ENCODE results near the gene CILP.

The CILP gene

DNA sequence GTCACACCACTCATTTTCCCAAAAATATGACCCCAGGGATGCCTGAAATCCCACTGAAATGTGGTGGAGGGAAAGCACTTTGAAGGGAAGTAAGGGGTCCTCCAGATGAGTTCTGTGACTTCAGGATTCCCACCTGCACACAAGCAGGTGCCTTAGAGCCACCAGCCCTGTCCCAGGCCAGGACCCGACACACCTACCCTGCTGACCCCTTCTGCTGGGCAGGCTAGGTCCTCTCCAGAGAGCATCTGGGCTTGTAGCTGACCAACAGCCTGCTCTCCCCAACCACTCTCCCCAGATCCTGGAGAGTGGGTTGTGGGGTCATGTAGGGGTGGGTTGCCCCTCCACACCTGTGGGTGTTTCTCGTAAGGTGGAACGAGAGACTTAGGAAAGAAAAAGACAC, 14.9 kb upstream of the CILP start:
- no peaks in the 10 kb centered on the region for H3K9me3 ChIP-seq (ENCODE audit: control insufficient read depth in 2 of 2, low read length in 2 of 2)
- no peaks in the 10 kb centered on the region for H3K27me3 ChIP-seq (ENCODE audit: control insufficient read depth in 2 of 2, insufficient read depth in 2 of 2, low read length in 2 of 2)
- no peak overlapping the region for H3K27ac ChIP-seq (ENCODE audit: low read depth in 2 of 2, low read length in 2 of 2)
- H3K36me3 ChIP-seq (ENCODE audit: control insufficient read depth in 2 of 2, insufficient read depth in 2 of 2, low read length in 2 of 2) = no peaks in the 10 kb centered on the region
- H3K9ac ChIP-seq (ENCODE audit: low read depth in 1 of 2, low read length in 2 of 2) = no peak overlapping the region
- H3K4me3 ChIP-seq (ENCODE audit: low read length in 2 of 2) = no peak overlapping the region
- H3K4me1 ChIP-seq (ENCODE audit: control insufficient read depth in 2 of 2, insufficient read depth in 2 of 2, low read length in 2 of 2) = no peaks in the 10 kb centered on the region

DNA sequence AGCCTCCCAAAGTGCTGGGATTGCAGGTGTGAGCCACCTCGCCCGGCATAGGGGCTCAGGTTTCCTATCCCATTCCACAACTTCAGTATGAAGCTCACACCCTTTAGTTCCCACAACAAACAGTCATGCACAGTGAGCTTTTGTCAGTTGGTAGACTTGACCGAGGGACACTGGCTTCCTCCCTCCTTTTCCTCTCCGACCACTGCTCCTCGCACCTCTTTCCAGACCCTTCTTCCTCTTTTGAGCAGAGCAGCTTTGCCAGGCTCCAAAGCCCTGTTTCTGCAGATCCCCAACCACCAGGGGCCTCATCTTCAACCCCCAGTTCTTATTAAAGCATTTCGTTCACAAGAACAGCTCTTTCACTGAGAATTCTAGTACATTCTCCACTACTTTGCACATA, 12.7 kb upstream of the CILP start:
- Histone ChIP-seq H3K9ac (ENCODE audit: low read depth in 1 of 2, low read length in 2 of 2) (no peak overlapping the region), H3K27me3 (ENCODE audit: control insufficient read depth in 2 of 2, insufficient read depth in 2 of 2, low read length in 2 of 2) (no peaks in the 10 kb centered on the region), H3K4me3 (ENCODE audit: low read length in 2 of 2) (no peak overlapping the region), H3K36me3 (ENCODE audit: control insufficient read depth in 2 of 2, insufficient read depth in 2 of 2, low read length in 2 of 2) (no peaks in the 10 kb centered on the region), H3K4me1 (ENCODE audit: control insufficient read depth in 2 of 2, insufficient read depth in 2 of 2, low read length in 2 of 2) (no peaks in the 10 kb centered on the region), H3K9me3 (ENCODE audit: control insufficient read depth in 2 of 2, low read length in 2 of 2) (no peaks in the 10 kb centered on the region), H3K27ac (ENCODE audit: low read depth in 2 of 2, low read length in 2 of 2) (no peak overlapping the region)

DNA sequence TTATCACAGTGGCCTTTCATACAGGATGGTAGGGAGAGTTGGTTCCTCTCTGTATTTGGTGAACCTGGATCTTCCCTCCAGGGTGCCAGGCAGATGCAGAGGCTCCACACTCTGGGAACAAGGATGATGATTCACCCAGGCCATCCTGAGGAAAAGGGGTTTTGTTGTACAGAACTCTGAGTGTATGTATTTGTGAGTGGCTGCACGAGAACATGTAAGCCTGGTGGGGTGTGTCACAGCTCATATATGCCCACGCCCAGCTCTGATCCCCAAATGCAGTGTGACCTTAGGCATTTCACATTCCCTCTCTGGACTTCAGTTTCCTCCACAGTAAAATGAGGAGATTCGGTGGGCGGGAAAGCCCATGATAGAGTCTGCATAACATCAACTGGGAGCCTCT, 11.6 kb upstream of the CILP start:
- Histone ChIP-seq H3K27ac (ENCODE audit: low read depth in 2 of 2, low read length in 2 of 2) (no peak overlapping the region), H3K36me3 (ENCODE audit: control insufficient read depth in 2 of 2, insufficient read depth in 2 of 2, low read length in 2 of 2) (no peaks in the 10 kb centered on the region), H3K27me3 (ENCODE audit: control insufficient read depth in 2 of 2, insufficient read depth in 2 of 2, low read length in 2 of 2) (no peaks in the 10 kb centered on the region), H3K9ac (ENCODE audit: low read depth in 1 of 2, low read length in 2 of 2) (no peak overlapping the region), H3K4me3 (ENCODE audit: low read length in 2 of 2) (no peak overlapping the region), H3K4me1 (ENCODE audit: control insufficient read depth in 2 of 2, insufficient read depth in 2 of 2, low read length in 2 of 2) (no peaks in the 10 kb centered on the region), H3K9me3 (ENCODE audit: control insufficient read depth in 2 of 2, low read length in 2 of 2) (no peaks in the 10 kb centered on the region)

DNA sequence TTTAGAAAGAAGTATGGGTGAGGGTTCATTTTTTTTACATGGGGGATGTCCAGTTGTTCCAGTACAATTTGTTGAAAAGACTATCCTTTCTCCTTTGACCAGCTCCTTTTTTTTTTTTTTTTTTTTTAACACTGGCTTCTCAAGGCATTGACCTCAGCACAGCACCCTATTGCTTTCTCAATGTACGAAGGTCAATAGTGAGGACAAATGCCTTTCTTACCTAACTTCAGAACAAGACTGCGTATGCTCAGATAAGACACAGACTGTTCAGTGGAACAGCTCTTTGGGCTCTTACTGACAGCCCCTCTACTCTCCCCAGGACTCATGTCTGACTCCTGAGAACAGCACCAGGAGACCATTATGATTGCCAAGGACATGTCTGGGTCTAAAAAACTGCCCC, 10.4 kb upstream of the CILP start:
- Histone ChIP-seq H3K4me3 (ENCODE audit: low read length in 2 of 2) (no peak overlapping the region), H3K27me3 (ENCODE audit: control insufficient read depth in 2 of 2, insufficient read depth in 2 of 2, low read length in 2 of 2) (no peaks in the 10 kb centered on the region), H3K36me3 (ENCODE audit: control insufficient read depth in 2 of 2, insufficient read depth in 2 of 2, low read length in 2 of 2) (no peaks in the 10 kb centered on the region), H3K4me1 (ENCODE audit: control insufficient read depth in 2 of 2, insufficient read depth in 2 of 2, low read length in 2 of 2) (no peaks in the 10 kb centered on the region), H3K27ac (ENCODE audit: low read depth in 2 of 2, low read length in 2 of 2) (no peak overlapping the region), H3K9ac (ENCODE audit: low read depth in 1 of 2, low read length in 2 of 2) (no peak overlapping the region), H3K9me3 (ENCODE audit: control insufficient read depth in 2 of 2, low read length in 2 of 2) (no peaks in the 10 kb centered on the region)

DNA sequence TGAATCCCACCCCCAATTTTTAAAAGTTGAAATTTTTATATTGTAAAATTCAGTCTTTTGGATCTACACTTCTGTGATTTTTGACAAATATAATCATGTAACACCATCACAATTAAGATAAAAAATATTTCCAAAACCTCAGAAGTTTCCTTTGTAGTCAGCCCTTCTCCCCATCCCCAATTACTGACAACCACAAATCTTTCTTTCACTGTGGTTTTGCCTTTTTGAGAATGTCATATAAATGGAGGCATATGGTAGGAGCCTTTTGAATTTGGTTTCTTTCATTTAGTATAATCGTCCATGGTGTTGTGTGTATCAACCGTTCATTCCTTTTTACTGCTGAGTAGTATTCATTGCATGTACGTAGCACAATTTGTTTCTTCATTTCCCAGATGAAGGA, 7.9 kb upstream of the CILP start:
- Histone ChIP-seq H3K9ac (ENCODE audit: low read depth in 1 of 2, low read length in 2 of 2) (no peak overlapping the region), H3K4me3 (ENCODE audit: low read length in 2 of 2) (no peak overlapping the region), H3K4me1 (ENCODE audit: control insufficient read depth in 2 of 2, insufficient read depth in 2 of 2, low read length in 2 of 2) (no peaks in the 10 kb centered on the region), H3K9me3 (ENCODE audit: control insufficient read depth in 2 of 2, low read length in 2 of 2) (no peaks in the 10 kb centered on the region), H3K27me3 (ENCODE audit: control insufficient read depth in 2 of 2, insufficient read depth in 2 of 2, low read length in 2 of 2) (no peaks in the 10 kb centered on the region), H3K27ac (ENCODE audit: low read depth in 2 of 2, low read length in 2 of 2) (no peak overlapping the region), H3K36me3 (ENCODE audit: control insufficient read depth in 2 of 2, insufficient read depth in 2 of 2, low read length in 2 of 2) (no peaks in the 10 kb centered on the region)

DNA sequence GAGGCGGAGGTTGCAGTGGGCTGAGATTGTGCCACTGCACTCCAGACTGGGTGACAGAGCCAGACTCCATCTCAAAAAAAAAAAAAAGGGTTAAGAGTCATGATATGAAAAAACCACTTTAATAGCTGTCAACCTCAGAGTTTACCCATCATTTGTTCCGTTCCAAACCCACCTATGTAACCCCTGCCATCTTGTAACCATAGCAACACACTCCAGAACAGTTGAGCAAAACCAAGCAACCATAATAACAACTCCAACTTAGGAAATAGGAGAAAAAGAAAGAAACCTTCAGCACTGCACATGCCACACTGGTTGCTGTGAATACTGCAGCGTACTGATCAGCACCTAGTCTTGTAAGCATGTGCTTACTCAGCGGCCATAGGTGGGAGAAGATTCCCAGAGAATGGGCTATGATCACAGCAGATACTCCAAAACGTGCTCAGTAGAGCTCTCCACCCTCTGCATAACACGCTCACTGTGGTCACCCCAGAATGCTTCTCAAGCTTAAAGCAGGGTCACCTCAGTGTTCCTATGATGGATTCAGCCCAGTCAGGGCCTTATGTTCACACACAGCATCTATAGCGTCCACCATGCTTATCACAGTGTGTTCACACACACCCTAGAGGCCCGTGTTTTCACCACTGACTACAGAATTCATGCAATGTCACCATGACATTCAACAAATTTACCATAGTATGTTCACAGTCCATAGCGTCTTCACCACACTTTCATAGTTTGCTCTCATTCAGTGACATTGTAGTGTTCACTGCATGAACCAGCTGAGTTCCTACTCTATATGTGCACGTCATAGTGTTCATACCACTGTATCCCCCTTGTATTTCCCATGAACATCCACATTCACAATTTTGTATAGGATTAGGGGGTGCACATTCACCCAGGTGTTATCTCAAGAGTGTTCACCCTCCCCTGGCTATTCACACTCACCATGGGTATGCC, 6.5 kb upstream of the CILP start:
- Histone ChIP-seq H3K27me3 (ENCODE audit: control insufficient read depth in 2 of 2, insufficient read depth in 2 of 2, low read length in 2 of 2) (no peaks in the 10 kb centered on the region), H3K4me3 (ENCODE audit: low read length in 2 of 2) (no peak overlapping the region), H3K9ac (ENCODE audit: low read depth in 1 of 2, low read length in 2 of 2) (no peak overlapping the region), H3K9me3 (ENCODE audit: control insufficient read depth in 2 of 2, low read length in 2 of 2) (no peaks in the 10 kb centered on the region), H3K4me1 (ENCODE audit: control insufficient read depth in 2 of 2, insufficient read depth in 2 of 2, low read length in 2 of 2) (no peaks in the 10 kb centered on the region), H3K36me3 (ENCODE audit: control insufficient read depth in 2 of 2, insufficient read depth in 2 of 2, low read length in 2 of 2) (no peaks in the 10 kb centered on the region), H3K27ac (ENCODE audit: low read depth in 2 of 2, low read length in 2 of 2) (no peak overlapping the region)

DNA sequence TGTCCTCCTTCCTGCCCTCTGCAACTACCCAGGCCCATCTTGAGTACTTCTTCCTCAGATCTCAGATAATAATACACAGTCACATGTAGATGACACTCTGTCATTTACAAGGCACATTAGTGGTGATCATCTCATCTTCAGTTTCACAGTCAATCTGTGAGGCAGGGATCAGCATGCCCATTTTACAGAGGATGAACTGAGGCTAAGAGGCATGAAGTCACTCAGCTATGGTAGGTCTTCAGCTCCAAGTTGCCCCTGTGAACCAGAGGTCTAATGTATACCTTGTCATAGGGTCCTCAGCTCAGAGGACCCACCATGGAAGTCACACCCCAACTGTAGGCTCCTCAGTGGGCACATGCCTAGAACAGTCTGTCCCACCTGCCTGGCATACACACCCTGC, 4.2 kb upstream of the CILP start:
- H3K4me1 ChIP-seq (ENCODE audit: control insufficient read depth in 2 of 2, insufficient read depth in 2 of 2, low read length in 2 of 2) = no peaks in the 10 kb centered on the region
- H3K36me3 ChIP-seq (ENCODE audit: control insufficient read depth in 2 of 2, insufficient read depth in 2 of 2, low read length in 2 of 2) = no peaks in the 10 kb centered on the region
- no peaks in the 10 kb centered on the region for H3K27me3 ChIP-seq (ENCODE audit: control insufficient read depth in 2 of 2, insufficient read depth in 2 of 2, low read length in 2 of 2)
- H3K9ac ChIP-seq (ENCODE audit: low read depth in 1 of 2, low read length in 2 of 2) = no peak overlapping the region
- no peaks in the 10 kb centered on the region for H3K9me3 ChIP-seq (ENCODE audit: control insufficient read depth in 2 of 2, low read length in 2 of 2)
- H3K27ac ChIP-seq (ENCODE audit: low read depth in 2 of 2, low read length in 2 of 2) = no peak overlapping the region
- H3K4me3 ChIP-seq (ENCODE audit: low read length in 2 of 2) = no peak overlapping the region

DNA sequence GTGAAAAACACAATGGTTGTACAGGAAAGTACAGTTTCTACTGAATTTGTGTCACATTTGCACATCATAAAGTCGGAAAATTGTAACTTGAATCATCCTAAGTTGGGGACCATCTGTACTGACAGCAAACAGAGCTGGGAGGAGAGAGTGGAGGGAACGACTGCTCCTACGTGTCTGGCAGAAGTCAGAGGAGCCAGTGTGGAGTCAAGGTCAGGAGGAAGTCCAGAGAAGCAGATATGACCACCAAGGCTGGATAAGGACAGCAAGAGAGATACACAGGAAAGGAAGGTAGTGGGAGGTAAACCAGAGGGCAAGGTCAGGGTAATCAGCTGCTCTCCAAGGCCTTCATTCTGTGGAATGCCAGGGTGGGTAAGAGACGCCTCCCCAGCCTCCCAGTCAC, 2.7 kb upstream of the CILP start:
- Histone ChIP-seq H3K27me3 (ENCODE audit: control insufficient read depth in 2 of 2, insufficient read depth in 2 of 2, low read length in 2 of 2) (no peaks in the 10 kb centered on the region), H3K4me1 (ENCODE audit: control insufficient read depth in 2 of 2, insufficient read depth in 2 of 2, low read length in 2 of 2) (no peaks in the 10 kb centered on the region), H3K4me3 (ENCODE audit: low read length in 2 of 2) (no peak overlapping the region), H3K27ac (ENCODE audit: low read depth in 2 of 2, low read length in 2 of 2) (no peak overlapping the region), H3K9me3 (ENCODE audit: control insufficient read depth in 2 of 2, low read length in 2 of 2) (no peaks in the 10 kb centered on the region), H3K9ac (ENCODE audit: low read depth in 1 of 2, low read length in 2 of 2) (no peak overlapping the region), H3K36me3 (ENCODE audit: control insufficient read depth in 2 of 2, insufficient read depth in 2 of 2, low read length in 2 of 2) (no peaks in the 10 kb centered on the region)

DNA sequence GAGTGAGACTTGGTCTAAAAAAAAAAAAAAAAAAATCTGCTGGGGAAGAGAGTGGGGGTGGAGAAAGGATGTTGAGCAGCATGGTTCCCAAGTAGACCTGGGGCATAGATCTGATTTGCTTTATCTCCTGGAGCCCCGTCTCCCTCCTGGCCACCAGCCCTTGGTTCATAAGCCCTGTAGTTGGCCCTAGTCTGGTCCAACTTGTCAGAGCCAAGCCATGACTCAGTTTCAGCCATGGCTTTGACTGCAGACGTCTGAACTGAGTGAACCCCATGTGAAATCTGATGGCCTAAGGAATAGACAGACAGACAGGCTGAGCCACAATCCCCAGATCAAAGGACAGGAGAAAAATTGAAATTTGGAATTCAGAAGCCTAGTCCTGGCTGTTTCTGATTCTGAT, 2.0 kb upstream of the CILP start:
- Histone ChIP-seq H3K4me3 (ENCODE audit: low read length in 2 of 2) (no peak overlapping the region), H3K27ac (ENCODE audit: low read depth in 2 of 2, low read length in 2 of 2) (no peak overlapping the region), H3K36me3 (ENCODE audit: control insufficient read depth in 2 of 2, insufficient read depth in 2 of 2, low read length in 2 of 2) (no peaks in the 10 kb centered on the region), H3K27me3 (ENCODE audit: control insufficient read depth in 2 of 2, insufficient read depth in 2 of 2, low read length in 2 of 2) (no peaks in the 10 kb centered on the region), H3K4me1 (ENCODE audit: control insufficient read depth in 2 of 2, insufficient read depth in 2 of 2, low read length in 2 of 2) (no peaks in the 10 kb centered on the region), H3K9ac (ENCODE audit: low read depth in 1 of 2, low read length in 2 of 2) (no peak overlapping the region), H3K9me3 (ENCODE audit: control insufficient read depth in 2 of 2, low read length in 2 of 2) (no peaks in the 10 kb centered on the region)

DNA sequence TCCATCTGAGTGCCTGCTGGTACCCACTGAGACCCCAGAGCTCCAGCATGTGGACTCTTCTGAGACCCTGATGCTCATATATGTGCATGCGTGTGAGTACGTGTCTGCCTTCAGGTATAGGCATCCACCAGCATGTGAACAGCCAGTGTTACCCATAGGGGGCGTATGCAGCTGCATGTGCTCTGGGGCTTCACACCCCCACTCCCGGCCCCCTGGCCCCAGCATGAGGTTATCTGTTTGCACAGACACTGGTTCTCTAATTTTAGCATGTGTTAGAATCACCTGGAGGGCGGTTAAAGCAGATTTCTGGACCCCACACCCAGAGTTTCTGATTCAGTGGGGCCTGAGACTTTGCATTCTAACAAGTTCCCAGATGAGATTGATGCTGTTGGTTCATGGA, 824 bp upstream of the CILP start:
- Histone ChIP-seq H3K27me3 (ENCODE audit: control insufficient read depth in 2 of 2, insufficient read depth in 2 of 2, low read length in 2 of 2) (no peaks in the 10 kb centered on the region), H3K9ac (ENCODE audit: low read depth in 1 of 2, low read length in 2 of 2) (no peak overlapping the region), H3K27ac (ENCODE audit: low read depth in 2 of 2, low read length in 2 of 2) (no peak overlapping the region), H3K9me3 (ENCODE audit: control insufficient read depth in 2 of 2, low read length in 2 of 2) (no peaks in the 10 kb centered on the region), H3K4me1 (ENCODE audit: control insufficient read depth in 2 of 2, insufficient read depth in 2 of 2, low read length in 2 of 2) (no peaks in the 10 kb centered on the region), H3K4me3 (ENCODE audit: low read length in 2 of 2) (no peak overlapping the region), H3K36me3 (ENCODE audit: control insufficient read depth in 2 of 2, insufficient read depth in 2 of 2, low read length in 2 of 2) (no peaks in the 10 kb centered on the region)
